Esophagus muscularis mucosa (tissue), 3 donors: ENCODE results near the gene NDUFS5.

ENCODE experiments used
- CTCF ChIP-seq, 3 experiments: fragments of 200-600 bp in 2 of 3; fragments of 450-650 bp in 1 of 3; sonication (generic) in 2 of 3; IDR thresholded peaks; one replicate each; pipeline ENCODE4 v1.5.1; 2017 to 2019; ENCODE audit warnings: antibody characterized with exemption in 3 of 3, mild to moderate bottlenecking in 2 of 3, moderate library complexity in 1 of 3
- POLR2A ChIP-seq: fragments of 450-650 bp; IDR thresholded peaks from one replicate; pipeline ENCODE4 v1.6.1; 2017; ENCODE audit warnings: antibody characterized with exemption, moderate library complexity, mild to moderate bottlenecking, low read depth

GRCh38 chr1:39006287-39006686 lies 19.9 kb upstream of the NDUFS5 start:
- TF ChIP-seq CTCF (IDR thresholded peaks at IDR 0.05) (no peak), POLR2A (no peak)
